Activated T-cell treated with anti-CD3 and anti-CD28 coated beads, Interleukin-2, amount 50 U/mL, for 48 hours (primary cell): ENCODE measurements around the gene CTNNA2.
A peak's percentile ranks its signal among the peaks of the same experiment; 100 is the strongest.
"Not testable (repeated sequence)": the region's sequence is repeated elsewhere in the genome, so short reads cannot be mapped to it uniquely, and the experiment has no call there.

Source experiments
- DNase-seq, 2 experiments: peaks; one replicate each; pipeline ENCODE4 v3.0.0-alpha.2; 2020

Gene CTNNA2

DNA sequence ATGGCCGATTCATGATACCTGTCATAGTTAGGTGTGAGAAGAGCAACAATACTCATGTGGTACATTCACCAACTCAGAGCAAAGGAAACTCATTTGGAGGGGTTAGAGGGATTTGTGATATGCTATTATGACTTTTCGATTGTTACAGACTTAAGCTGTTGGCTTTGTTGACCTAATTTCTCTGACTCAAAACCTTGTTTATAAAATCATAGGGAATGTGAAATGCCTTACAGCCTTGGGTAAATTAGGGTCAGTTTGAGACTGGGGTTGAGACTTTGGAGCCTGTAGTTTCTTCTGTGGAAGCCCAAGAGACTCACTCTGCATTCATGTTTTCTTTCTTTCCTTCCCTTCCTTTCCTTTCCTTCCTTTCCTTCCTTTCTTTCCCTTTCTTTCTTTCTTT, 529.8 kb downstream of the CTNNA2 start:
- no peak for DNase-seq

DNA sequence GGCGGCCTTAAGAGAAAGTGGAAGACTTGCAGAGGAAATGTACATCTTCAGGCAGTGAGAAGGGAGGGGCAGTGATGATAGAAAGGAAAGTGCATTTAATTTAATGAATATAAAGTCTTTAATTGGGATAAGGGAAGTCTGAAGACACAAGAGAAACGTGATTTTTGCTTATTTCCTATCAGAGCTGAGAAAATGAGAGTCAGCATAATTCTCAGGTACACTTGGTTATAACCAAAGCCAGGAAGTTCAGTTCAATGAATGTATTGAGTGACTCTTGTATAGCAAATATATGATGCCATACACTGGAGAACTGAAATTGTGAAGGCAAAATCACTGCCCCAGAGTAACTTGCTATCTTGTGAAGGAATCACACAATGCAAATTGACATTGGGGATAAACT, 535.4 kb downstream of the CTNNA2 start:
- DNase-seq: no peak

DNA sequence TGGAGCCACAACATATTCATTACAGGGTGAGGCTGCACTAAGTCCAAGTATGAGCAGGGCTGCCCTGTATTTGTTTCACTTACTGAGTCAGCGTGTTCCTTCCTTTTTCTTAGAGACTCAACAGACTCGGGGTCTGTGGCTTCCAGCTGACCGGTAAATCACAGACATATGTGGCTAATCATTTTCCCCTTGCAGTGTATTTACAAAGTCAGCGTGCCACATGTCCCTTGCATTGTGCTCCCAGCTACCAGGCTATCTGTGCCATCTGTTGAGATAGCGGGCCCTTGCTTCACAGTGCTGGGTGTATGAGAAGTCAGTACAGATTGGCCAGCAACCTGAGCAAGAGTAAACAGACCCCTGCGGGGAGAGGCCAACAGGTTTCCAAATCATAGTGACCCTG, 537.4 kb downstream of the CTNNA2 start:
- DNase-seq: no peak

DNA sequence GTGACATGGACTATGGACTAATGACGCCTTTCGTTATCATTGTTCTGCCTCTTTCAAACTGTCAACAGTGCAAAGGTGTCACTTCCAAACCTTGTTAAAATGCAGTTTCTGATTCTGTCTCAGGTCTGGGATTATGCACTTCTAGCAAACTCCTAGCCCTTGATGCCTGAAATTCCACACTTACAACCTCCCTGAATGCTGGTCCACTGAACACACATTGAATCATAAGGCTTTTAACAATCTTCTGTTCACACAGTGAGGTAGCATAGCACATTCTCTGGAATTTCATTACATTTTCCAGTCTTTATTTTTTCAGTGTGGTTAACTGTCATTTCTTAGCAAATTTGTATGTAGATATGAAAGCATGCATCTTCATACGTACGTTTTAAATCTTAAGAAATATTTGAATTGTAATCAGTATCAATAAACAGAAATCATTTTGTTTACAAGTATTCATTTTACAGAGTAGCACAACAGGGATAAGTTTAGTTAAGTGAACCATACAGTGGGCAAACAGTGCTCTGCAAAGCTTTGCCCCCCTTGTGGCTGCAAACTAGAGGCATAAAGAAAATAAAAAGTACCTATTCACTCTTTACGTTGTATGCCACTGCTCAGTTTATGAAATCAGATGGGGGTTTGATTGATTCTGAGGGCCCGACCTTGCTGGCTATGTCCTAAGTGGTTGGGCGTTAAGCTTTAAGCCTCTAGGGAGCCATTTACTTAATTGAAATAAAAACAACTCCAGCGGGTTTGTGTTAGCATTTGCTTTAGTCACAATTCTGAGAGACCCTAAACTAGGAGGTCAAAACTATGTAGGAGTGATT, 540.9 kb downstream of the CTNNA2 start:
- DNase-seq: no peak

DNA sequence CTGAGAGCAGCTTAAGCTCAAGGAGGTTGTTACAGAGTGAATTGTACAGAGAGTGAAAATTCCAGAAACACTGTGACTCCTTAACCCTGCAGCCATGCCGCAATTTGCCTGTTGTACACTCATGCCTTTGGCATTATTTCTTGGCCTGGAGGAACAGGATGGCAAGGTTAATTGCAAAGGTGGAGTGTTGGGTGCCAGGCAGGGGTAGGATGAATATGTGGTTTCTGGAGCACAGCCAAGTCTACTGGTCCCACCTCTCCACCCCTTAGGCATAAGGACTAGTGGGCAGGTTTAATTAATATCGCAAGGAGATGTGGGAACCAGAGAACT, 541.5 kb downstream of the CTNNA2 start:
- no peak for DNase-seq

DNA sequence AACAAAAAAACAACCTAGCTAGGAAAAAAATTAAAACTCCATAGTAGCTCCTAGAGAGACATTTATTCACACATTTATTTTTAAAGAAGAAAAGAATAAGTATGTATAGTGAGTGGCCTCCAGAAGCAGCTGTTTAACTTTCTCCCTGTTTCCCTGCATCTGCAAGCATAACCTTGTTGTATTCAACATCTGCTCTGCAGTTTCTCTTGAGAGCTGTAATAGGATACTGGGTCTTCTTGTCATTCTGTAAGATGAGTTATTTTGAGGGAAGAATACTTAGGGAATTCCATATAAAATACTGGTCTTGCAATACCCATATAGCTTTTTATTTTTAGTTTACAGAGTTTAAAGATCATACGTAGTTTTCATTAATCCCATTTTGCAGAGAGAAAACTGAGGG, 545.1 kb downstream of the CTNNA2 start:
- DNase-seq: no peak

DNA sequence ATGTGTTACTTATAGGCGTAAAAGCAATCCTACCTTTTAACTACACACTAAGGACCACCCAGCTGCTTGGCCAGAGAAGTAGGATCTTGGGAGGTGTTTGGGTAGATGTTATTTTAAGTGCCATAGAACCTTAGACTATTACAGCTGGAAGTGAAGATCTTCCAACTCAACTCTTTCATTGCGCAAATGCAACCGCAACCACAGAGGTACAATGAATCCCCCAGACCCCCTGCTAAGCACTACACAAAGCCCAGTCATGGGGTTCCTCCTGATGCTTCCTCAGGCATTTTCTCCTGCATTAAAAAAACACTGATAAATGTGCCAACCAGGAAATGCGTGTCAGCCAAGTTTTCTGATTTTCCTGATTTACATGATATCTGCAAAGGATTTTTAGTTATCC, 545.7 kb downstream of the CTNNA2 start:
- DNase-seq: no peak

DNA sequence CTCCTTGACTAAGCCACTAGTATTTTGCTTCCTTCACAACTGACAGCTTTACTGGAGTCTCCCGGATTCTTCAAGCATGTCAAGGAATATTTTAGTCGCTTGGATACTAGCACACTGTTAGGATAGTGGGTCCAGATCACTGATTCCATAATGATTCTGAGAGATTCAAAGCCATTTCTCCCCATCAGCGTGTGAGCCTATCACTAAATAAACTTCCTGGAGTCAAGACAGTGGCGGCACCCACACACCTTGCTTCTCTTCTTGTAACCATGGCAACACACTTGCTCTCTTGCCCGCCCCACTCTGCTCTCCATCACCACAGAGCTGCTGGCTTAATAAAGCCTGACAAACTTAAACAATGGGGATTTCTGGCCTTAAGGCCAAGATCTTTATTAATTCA, 546.6 kb downstream of the CTNNA2 start:
- no peak for DNase-seq

DNA sequence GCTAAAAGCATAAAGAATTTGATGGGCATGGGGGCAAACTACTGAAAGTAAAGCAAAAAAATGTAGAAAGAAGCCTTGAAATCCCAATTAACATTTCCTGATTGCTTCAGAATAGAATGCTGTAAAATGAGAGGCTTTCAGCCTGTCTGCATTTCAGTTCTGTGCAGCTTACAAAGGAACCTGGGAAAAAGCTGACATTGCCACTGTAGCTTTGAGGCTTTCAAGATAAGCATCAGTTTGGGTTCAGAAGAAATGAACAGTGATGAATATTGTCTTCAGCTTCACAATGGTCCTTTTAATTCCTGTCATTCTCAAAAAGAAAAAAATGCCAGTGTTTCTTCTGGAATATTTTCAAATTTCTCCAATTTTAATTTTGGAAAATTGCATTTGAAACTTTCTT, 549.0 kb downstream of the CTNNA2 start:
- no peak for DNase-seq

DNA sequence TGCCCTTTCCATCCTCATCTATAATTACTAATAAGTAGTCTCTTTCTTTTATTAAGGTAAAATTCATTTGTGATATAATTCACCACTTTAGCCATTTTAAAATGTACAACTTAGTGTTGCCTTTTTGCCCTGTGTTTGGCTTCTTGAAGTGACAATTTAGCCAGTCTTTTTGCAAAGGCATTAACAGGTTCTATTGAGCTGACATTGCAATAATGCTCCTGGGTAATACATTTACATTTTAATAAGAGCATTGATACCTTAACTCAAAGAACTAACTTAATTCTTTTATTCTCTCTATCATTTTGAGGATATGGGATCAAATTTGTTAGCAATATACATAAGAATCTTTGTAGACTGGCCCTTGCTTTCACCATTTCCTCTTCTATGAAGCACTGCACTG, 549.4 kb downstream of the CTNNA2 start:
- DNase-seq: no peak

DNA sequence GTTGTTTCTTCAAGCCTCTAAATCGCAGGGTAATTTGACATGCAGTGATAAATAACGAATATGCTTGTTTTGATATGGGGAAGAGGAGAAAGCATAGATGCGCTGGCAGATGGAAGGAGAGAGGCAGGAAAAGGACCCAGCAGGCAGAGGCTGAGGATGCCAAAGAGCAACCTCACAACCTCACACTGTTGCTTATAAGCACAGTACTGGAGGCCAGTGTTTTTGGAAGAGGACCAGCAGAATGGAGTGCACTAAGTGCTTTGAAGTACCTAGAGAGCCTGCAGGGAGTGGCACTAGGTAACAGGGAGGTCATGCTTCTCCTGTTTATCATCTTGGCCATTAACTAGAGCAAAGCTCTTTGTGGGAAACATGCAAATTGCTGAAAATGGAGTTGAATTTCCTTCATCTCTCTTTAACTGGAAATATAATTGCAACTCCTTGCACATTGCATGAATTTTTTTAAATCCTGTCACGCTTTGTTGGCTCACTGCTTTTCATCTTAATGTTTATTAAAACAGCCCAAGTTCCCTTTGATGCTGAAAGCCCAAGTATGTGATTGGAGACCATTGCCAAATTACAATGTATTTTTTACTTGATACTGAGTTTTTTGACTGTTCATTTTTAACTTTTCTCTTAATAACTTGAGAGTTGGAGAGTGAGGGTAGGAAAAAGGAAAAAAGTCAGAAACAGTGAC, 555.3 kb downstream of the CTNNA2 start:
- DNase-seq: no peak

DNA sequence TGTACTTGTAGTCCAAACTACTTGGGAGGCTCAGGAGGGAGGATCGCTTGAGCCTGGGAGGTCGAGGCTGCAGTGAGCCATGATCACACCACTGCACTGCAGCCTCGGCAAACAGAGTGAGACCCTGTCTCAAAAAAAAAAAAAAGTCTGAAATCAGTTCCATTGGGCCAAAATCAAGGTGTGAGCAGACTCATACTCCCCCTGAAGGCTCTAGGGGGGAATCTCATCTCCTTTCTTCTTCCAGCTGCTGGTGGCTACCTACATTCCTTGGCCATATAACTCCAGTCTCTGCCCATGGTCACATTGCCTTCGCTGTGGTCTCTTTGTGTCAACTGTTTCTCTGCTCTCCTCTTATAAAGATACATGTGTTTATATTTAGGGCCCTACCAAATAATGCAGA, 557.7 kb downstream of the CTNNA2 start:
- DNase-seq: no peak

DNA sequence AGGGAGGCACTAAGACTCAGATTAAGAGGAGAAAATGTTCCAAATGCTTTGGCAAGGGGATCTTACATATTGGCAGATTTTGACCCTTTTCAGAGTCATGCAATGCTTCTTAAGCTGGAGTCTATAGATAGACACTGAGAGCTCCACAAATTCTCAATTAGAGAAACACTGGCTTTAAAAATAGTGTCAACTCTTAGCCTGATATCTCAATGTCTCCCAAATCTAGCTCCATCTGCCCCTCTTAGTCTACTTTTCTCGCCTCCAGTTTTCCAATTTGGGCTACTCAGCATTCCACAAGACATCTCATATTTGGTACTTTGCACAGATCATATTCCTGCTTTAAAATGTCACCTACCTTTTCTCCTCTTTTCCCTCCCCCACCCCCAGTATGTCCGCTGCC, 559.1 kb downstream of the CTNNA2 start:
- DNase-seq: no peak

DNA sequence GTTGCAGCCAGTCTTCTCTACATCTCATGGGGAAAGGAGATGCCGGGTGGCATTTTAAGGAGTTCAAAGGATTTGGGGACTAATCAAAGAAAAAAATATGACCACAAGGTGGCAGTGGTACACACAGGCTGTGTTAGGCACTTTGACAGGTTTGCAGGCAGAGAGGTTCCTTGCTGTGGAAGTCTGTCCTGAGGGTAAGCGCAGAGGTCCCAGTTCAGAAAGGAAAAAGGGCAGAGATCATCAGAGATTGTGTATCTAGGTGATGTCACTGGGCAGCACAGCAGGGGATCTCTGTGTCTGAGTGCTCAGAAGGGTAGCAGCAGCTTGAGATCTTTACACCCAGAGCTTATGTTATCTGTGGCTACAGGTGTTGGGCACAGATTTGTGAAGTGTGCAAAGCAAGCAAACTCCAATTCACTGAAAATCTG, 560.3 kb downstream of the CTNNA2 start:
- DNase-seq: peak; percentile 15 to 16

DNA sequence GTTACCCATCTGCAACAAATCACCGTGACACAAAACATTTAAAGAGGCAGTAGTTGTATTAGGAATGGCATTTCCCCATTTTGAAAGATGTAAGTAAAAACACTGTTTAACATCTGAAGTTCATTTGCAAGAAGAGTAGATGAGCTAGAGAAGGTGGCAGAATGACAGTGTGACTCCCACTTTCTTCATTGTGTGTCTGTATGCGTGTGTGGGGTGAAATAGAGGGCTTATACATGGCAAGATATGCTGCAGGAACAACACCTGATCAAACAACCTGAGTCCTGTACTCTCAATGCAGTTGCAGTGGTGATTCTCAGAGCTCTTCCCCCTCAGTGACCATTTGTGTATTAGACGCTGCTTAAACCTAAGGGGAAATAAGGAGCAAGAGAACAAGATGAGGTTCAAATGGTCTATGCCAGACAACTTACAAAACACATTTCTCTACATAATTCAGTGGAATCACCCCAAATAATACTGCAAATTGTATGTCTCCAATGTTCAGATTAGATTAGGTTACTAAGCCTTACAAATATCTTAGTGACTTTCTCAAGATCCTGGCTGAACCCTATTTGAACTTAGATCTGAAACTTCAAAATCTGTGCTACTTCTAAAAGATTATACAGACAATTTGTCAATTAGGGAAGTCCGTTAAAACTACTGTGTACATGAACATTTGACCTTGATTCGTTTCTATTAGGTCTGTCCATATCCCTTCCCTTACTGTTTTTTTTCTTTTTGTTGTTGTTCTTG, 561.6 kb downstream of the CTNNA2 start:
- no peak for DNase-seq

DNA sequence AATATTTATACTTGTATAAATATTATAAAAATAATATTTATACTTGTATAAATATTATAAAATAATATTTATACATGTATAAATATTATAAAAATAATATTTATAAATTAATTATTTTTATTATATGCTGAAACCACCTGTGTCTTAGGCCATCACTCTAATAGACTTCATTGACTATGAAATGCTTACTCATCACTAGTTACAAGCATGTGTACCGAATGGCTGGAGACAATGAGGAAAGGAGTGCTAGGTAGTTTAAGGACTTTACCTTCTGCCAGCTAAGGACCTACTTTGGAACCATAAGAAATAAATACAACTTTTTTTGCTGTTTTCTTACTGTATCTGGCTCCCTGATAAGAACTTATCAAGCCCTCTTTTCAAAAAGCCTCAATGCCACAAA, 562.9 kb downstream of the CTNNA2 start:
- DNase-seq: no peak

DNA sequence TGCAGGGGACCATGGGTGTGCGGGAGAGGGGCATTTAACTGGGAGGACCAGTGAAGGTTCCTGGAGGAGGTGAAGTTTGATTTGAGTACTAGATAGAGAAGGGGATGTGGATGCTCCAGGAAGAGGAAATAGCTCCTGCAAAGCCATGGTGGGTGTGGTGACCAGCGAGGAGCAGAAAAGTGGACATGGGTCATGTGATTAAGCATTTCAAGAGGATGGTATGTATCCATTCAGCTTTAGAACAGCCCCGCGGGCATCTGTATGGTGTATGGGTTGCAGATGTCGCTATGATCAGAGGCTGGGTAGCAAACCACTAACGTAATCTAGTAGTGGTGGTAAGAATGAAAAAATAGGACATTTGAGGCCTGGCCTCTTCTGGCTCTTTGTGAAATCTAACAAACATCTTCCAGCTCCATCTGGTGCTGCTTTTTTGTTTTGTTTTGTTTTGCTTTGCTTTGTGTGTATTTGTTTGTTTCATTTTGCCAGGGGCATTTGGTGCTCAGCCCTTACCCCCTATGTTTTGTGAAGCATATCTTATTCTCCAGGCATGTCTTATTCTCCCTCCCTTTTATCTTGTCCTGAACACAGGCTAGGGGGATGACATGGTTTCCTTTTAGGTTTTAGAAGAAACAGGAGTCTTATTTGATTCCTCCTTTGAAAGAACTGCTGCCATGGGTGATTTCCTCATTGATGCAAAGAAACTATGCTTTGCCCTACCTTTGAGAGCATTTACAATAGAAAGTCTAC, 565.6 kb downstream of the CTNNA2 start:
- no peak for DNase-seq

DNA sequence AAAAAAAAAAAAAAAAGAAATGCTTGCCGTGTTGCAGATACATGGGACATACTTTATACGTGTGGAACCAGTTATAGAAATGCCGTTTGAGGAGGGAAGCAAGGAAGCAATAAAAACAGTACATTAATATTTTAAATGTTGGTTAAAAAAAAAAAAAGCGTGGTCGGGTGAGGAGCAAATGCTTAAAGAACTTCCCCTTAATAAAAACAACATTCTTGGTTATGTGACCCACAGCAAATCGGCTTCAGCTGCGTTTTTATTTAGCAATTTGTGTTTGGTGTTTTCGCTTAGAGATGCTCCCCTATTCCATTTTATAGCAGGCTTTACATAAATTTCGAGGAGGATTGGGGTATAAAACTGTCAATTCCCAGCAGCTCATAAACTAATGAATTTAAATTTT, 568.1 kb downstream of the CTNNA2 start:
- no peak for DNase-seq

DNA sequence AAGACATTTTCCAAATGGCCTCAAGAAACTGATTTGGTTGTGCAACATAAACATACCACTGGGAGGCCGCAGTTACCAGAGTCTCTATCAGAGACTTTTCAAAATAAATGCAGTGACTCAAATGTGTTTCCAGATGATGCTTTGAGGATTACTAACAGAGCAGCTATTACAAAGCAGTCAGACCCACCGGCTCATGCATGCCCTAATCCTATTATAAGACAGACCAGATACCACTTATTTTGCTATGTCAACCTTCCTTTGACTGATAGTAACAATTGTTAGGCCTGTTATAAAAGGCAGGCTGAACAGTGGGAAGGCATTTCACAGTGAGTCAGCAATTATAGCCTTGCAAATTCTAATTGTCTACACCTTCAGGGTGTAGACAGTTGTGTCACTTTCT, 574.0 kb downstream of the CTNNA2 start:
- DNase-seq: no peak

DNA sequence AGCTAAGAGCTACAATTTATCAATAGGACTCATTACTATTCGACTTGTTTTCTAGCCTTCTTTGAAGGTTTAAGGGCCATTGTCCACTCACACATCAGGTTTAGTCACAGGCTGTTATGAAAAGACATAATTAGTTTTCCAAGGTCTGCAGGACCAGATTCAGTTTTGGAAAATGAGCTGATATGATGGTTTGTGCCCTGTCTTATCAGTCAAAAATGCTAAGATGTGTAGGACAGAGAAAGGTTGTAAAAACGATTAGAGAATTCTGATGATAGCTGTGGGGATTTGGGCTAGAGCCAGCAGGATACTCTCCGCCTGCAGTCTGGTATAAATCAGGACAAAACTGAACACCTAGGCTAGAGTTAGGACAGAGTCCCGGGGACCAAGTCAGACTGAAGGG, 578.4 kb downstream of the CTNNA2 start:
- no peak for DNase-seq

DNA sequence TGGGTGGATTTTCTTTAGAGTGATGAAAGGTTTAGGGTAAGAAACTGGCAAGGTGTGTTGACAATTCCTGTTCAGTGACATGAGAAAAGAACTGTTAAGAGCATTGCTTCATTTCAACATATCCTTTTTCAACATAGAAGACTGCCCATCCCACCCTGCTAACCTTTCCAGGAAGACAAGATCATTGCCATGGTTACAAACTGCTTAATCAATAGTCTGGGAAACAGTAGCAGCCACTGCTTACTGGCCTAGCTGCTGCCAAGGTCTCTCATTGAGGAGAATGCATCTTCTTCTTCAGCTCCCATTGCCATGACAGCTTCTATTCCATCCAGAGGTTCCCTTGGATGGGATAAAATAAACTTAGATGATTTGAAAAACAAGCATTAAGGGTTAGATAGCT, 579.6 kb downstream of the CTNNA2 start:
- DNase-seq: no peak

DNA sequence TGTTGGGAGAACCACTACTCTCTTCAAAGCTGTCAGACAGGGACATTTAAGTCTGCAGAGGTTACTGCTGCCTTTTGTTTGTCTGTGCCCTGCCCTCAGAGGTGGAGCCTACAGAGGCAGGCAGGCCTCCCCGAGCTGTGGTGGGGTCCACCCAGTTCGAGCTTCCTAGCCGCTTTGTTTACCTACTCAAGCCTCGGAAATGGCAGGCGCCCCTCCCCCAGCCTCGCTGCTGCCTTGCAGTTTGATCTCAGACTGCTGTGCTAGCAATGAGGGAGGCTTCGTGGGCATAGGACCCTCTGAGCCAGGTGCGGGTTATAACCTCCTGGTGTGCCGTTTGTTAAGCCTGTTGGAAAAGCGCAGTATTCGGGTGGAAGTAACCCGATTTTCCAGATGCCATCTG, 585.7 kb downstream of the CTNNA2 start:
- not testable (repeated sequence) for DNase-seq

DNA sequence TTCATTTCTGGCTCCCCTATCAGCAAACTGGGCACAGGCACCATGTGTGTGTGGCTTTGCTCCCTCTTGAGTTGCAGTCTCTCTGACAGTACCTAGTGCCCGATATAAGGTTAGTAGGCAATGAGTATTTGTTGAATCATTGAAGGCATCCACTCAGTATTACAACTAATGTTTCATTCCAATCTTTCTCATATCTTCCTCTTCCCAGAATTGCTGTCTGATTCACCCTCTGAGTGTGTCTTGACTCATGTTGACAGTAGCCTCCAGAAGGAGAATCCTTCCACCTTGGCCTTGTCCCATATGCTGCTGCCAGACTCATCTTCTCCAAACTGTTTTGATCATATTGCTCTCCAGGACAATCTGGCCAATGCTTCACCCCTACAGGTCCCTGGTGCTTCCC, 589.2 kb downstream of the CTNNA2 start:
- no peak for DNase-seq
